ENCODE data around the gene PPP1R1A. TPM values are rescaled to one million over a fixed set of nuclear protein-coding genes. Genes with fewer than 3 reads are reported as not detected.

Gene PPP1R1A
- total RNA-seq, 2 donors from 2014 or later = 0.87 to 12.0 TPM

DNA sequence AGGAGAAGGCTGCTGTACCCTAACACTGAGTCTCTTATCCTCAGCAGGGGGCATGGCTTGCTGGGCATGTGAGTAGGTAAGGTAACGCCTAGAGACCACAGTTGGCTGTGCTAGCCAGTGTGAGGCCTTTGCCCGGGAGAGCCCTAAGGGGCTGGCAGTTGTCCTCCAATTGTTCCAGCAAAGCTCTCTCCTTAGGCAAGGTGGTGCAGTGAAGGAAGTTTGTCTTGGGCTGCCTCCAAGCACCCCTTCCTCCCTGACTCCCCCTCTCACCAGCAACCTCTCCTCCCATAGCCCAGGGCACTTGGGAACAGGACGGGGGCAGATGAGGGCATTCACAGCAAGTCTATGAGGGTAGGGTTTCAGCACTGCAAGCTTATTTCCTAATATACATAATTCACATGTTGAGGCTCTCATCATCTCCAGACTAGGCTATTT lies 23.3 kb upstream of the PPP1R1A start:
- TF ChIP-seq CTCF (IDR thresholded peaks at IDR 0.05) (no peak), POLR2AphosphoS5 (IDR thresholded peaks at IDR 0.05) (no peak), POLR2A (IDR thresholded peaks at IDR 0.05) (no peak)
- DNase-seq (ENCODE audit: low spot score) = peak; percentile 34
- intact Hi-C loops (cut with DNase I) = no loop called here
- 46% methylated on average over 3 of the region's 3 CpGs for WGBS
- Histone ChIP-seq H3K36me3 (no peaks in the 10 kb centered on the region), H3K4me3 (no peak overlapping the region), H3K4me1 (replicated peaks) (peaks cover 8% of the 10 kb centered on the region), H3K9me3 (no peaks in the 10 kb centered on the region), H3K27ac (no peak overlapping the region), H3K27me3 (replicated peaks; ENCODE audit: insufficient read depth) (no peaks in the 10 kb centered on the region)

DNA sequence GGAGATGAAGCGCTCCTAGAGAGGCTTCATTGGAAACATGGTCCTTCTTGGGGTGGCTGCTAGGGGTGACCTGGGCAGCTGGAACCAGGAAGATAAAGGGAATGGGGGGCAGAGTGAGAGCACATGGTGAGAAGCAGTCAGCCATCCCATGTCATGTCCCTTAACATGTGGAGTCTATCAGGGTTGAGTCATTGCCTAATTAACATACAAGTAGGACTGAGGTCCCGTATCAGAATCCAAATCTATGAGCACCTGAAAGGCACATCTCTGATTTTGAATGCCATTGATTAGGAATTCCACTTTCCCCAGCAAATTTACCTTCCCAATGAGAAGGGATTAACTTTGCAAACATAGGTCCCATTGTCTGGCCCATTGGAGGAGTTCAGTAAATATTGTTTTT lies 20.3 kb upstream of the PPP1R1A start:
- Histone ChIP-seq H3K27me3 (replicated peaks; ENCODE audit: insufficient read depth) (no peaks in the 10 kb centered on the region), H3K4me1 (replicated peaks) (no peaks in the 10 kb centered on the region), H3K9me3 (no peaks in the 10 kb centered on the region), H3K36me3 (no peaks in the 10 kb centered on the region), H3K27ac (no peak overlapping the region), H3K4me3 (no peak overlapping the region)
- 91% methylated on average over 2 of the region's 2 CpGs for WGBS
- intact Hi-C loops (cut with DNase I) = no loop called here
- no peak for DNase-seq (ENCODE audit: low spot score)
- no peak for TF ChIP-seq CTCF (IDR thresholded peaks at IDR 0.05)
- no peak for TF ChIP-seq POLR2AphosphoS5 (IDR thresholded peaks at IDR 0.05)
- no peak for TF ChIP-seq POLR2A (IDR thresholded peaks at IDR 0.05)

- Histone ChIP-seq H3K9me3 (no peaks in the 10 kb centered on the region), H3K36me3 (no peaks in the 10 kb centered on the region), H3K4me1 (replicated peaks) (no peaks in the 10 kb centered on the region), H3K4me3 (no peak overlapping the region), H3K27me3 (replicated peaks; ENCODE audit: insufficient read depth) (no peaks in the 10 kb centered on the region), H3K27ac (no peak overlapping the region)
- TF ChIP-seq POLR2AphosphoS5 (IDR thresholded peaks at IDR 0.05) (no peak), CTCF (IDR thresholded peaks at IDR 0.05) (no peak), POLR2A (IDR thresholded peaks at IDR 0.05) (no peak)
- DNase-seq (ENCODE audit: low spot score) = no peak
- intact Hi-C loops (cut with DNase I) = no loop called here
- WGBS = 30% methylated on average over 6 of the region's 6 CpGs
These were observed 19.7 kb upstream of the PPP1R1A start for GRCh38 chr12:54608156-54608555.

GRCh38 chr12:54606556-54606955 lies 18.1 kb upstream of the PPP1R1A start:
- 51% methylated on average over 4 of the region's 4 CpGs for whole genome bisulfite sequencing
- no peak for TF ChIP-seq POLR2A (IDR thresholded peaks at IDR 0.05)
- TF ChIP-seq CTCF (IDR thresholded peaks at IDR 0.05) = no peak
- TF ChIP-seq POLR2AphosphoS5 (IDR thresholded peaks at IDR 0.05) = no peak
- Histone ChIP-seq H3K27ac (no peak overlapping the region), H3K36me3 (no peaks in the 10 kb centered on the region), H3K9me3 (no peaks in the 10 kb centered on the region), H3K27me3 (replicated peaks; ENCODE audit: insufficient read depth) (no peaks in the 10 kb centered on the region), H3K4me3 (no peak overlapping the region), H3K4me1 (replicated peaks) (no peaks in the 10 kb centered on the region)
- intact Hi-C loops (cut with DNase I) = no loop called here
- no peak for DNase-seq (ENCODE audit: low spot score)

DNA sequence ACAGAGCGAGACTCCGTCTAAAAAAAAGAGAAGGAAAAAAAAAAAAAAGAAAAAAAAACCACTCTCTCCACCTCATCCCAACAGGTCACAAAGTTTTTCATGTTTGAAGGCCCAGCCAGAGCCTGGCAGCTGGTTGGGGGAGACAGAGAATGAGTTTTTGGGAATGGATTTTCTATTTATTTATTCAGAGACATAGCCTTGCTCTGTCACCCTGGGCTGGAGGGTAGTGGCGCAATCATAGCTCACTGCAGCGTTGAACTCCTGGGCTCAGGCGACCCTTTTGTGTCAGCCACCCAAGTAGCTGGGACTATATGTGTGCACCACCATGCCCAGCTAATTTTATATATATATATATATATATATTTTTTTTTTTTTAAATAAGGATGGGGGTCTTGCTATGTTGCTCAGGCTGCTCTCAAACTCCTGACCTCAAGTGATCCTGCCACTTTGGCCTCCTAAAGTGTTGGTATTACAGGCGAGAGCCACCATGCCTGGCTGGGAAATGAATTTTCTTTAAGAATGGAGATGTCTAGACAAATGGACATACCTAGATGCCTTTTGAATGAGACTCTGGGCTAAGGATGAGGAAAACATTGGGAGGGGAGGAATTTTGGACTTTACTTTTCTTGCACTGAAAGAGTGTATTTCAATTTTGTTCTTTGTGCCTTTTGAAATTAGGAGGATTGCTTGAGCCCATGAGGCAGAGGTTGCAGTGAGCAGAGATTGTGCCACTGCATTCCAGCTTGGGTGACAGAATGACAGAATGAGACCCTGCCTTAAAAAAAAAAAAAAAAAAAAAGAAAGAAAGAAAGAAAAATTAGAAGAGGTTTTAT lies 16.9 kb upstream of the PPP1R1A start:
- no peak overlapping the region for H3K4me3 ChIP-seq
- DNase-seq (ENCODE audit: low spot score) = no peak
- no peaks in the 10 kb centered on the region for H3K36me3 ChIP-seq
- 95% methylated on average over 6 of the region's 6 CpGs for WGBS
- no peaks in the 10 kb centered on the region for H3K27me3 ChIP-seq (replicated peaks; ENCODE audit: insufficient read depth)
- intact Hi-C loops (cut with DNase I) = no loop called here
- no peak for TF ChIP-seq POLR2AphosphoS5 (IDR thresholded peaks at IDR 0.05)
- no peak for TF ChIP-seq POLR2A (IDR thresholded peaks at IDR 0.05)
- no peak for TF ChIP-seq CTCF (IDR thresholded peaks at IDR 0.05)
- H3K4me1 ChIP-seq (replicated peaks) = no peaks in the 10 kb centered on the region
- no peak overlapping the region for H3K27ac ChIP-seq
- H3K9me3 ChIP-seq = no peaks in the 10 kb centered on the region

Measured in prostate gland (tissue), 2 donors.